HG02938 (cell line): ENCODE data around the gene MAP3K15.
"Not testable (repeated sequence)": the region's sequence is repeated elsewhere in the genome, so short reads cannot be mapped to it uniquely, and the experiment has no call there.

Experiments used
- ATAC-seq: cut with Tn5 transposase; IDR thresholded peaks from one replicate; pipeline ENCODE4 v1.9.1; 2021; ENCODE audit warnings: mild to moderate bottlenecking, moderate library complexity; ENCODE audit not compliant: unreplicated experiment

MAP3K15 gene

DNA sequence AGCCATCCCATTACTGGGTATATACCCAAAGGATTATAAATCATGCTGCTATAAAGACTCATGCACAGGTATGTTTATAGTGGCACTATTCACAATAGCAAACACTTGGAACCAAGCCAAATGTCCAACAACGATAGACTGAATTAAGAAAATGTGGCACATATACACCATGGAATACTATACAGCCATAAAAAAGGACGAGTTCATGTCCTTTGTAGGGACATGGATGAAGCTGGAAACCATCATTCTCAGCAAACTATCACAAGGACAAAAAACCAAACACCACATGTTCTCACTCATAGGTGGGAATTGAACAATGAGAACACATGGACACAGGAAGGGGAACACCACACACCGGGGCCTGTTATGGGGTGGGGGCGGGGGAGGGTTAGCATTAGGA, 92.6 kb downstream of the MAP3K15 start:
- ATAC-seq, result not testable (repeated sequence)

DNA sequence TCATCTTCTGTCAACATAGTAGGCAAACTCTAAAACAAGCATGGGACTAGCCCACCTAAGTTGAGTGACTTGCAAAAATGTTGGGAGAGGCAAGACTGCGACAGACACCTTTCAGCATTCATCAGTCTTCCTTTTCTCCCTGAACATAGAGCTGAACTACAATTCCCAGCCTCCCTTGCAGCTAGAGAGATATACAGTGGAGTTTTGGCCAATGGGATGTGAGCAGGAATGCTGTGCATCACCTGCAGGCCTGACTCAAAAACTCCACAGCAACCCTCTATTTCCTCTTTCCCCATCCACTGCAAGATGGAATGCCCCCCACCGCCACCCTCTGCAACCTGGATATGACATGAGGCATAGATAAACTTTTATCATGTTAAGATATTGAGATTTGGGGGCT, 105.0 kb downstream of the MAP3K15 start:
- no peak for ATAC-seq

- ATAC-seq, result no peak
These were observed 111.6 kb downstream of the MAP3K15 start for GRCh38 chrX:19403696-19404095.

DNA sequence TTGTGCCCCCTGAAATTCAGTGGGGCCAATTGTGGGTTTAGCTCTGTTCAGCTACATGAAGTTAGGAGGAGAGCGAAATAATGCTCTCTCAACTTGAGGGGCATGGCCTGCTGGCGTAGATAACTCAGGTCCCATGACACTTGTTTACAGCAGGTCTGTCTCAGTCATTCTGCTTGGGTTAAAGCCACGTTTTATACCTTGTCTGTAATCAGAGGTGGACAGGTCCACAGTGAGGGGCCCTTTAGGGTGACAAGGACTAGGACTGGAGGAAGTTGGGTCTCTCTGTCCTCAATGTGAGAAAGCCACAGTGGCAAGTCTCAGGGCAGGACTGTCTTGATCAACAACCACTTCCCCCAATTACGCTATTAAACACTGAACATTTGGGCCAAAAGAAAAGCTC, 122.6 kb downstream of the MAP3K15 start:
- no peak for ATAC-seq

DNA sequence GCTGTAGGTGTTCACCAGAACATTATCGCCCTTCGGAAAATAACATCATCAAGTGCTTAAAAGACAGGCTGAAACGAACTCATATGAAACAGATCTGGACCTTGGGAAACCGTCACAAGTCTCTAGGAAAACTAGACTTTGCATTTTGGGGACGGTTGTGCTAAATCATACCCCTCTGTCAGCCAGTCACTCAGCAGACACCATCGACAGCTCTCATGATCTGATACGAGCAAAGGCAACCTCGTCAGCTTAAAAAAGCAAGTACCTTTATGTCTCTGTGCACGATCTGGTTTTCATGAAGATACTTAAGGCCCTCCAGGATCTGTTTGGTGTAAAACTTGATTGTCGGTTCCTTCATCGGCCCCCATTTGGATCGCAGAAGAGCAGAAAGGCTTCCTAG, 123.2 kb downstream of the MAP3K15 start:
- ATAC-seq, result no peak

GRCh38 chrX:19389227-19389845, 126.0 kb downstream of the MAP3K15 start:
- ATAC-seq, result no peak

DNA sequence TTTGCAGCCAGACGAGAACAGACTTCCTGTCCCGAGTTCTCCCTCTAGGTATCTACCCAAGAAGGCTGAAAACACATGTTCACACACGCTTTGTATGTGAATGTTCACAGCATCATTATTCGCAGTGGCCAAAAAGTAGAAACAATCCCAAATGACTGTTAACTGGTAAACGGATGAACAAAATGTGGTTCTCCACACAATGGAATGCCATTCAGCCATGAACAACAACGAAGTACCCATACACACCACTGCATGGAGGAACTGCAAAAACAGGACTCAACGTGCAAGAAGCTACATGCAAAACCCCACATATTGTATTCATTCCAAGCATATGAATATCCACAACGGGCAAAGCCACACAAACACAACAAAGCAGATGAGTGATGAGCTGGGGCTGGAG, 126.6 kb downstream of the MAP3K15 start:
- no peak for ATAC-seq

- ATAC-seq, result no peak
These were observed 127.1 kb downstream of the MAP3K15 start for GRCh38 chrX:19388064-19388679.

DNA sequence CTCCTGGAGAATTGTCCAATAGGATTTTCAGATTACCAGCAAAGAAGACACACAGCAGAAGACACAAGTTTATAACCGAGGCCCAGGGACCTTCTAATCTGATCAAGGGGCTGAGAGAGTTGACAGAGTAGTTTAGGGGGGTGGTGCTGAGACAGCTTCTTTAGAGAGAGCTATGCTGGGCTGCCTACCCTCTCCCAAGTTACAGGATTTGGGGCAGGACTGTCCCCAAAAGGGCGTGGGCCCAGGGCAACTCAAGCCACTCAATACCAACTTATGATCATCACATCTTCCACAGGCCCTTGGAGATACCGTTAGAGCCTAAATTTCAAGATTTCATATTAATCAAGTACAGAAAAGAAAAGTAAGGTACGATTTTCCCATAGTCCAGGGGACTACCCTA, 128.6 kb downstream of the MAP3K15 start:
- no peak for ATAC-seq

DNA sequence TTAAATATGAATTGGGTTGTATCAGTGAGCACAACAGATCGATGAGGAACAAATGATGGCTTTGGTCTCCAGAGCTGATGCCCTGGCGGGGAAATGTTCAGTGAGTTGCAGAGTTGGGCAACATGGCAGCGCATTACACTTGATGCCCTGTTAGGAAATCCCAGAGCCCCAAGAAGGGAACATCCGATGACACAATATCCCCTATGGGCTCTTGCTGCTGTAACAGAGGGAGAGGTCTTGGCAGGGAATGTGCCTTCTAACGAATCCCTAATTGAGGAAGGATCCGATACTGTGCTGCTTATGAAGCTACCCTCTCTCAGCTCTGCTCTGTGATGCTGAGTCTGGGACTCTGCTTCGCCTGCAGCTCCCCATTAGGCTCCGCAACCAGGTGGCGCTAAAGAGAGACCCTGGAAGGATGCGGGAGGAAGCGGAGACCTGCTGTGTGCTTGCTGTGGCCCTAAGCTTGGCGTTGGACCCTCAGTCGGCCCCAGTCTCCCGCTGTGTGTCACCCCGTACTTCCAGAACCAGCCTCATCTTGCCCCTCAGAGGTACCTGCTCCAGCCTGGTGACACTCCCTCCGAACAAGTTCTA, 132.7 kb downstream of the MAP3K15 start:
- no peak for ATAC-seq

- no peak for ATAC-seq
These were observed 134.0 kb downstream of the MAP3K15 start for GRCh38 chrX:19381326-19381725.

DNA sequence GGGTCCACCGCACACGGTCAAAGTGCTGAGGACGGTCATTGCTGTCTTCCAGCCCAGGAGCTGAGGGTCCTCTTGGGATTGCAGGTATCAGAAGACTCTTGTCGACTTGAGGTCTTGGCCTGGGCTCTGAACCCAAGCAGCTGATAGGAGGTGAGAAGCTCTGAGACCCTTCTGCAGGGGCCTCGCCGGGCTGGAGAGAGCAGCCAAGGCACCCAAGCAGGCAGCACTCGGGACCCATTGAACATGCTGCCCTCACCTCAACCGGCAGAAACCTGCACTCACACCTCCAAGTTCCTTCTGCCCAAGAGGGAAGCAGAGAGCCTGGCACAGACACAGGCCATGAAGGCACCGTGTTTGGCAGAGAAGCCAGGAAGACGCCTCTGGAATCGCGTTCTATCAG, 137.5 kb downstream of the MAP3K15 start:
- ATAC-seq, result no peak

- no peak for ATAC-seq
These were observed 139.8 kb downstream of the MAP3K15 start for GRCh38 chrX:19375546-19375945.

DNA sequence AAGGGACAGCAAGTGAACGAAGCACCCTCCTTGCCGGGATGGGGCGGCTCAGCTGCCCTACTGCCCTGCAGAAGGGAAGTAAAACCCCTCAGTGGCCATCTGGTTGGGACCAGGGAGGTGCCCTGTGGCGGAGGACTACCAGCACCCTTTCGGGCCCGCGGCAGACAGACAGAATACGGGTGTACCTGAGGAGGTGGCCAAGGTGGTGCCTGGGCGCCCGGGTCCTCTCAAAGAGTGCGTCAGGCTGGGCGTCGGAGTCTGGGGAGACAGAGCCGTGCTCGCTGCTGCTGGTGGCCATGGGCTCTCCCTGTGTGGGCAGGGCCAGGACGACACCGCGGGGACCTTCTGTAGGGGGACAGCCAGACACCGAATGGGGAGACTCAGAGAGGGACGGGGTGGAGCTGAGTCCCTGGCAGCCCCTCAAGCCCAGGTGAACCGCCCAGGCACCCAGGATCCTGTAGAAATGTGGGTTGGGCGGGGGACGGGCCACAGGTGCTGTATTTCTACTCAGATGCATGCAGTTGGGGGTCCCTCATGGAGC, 141.9 kb downstream of the MAP3K15 start:
- ATAC-seq, result no peak

- peak; percentile 31 for ATAC-seq
These were observed 142.6 kb downstream of the MAP3K15 start for GRCh38 chrX:19372547-19373331.

- ATAC-seq, result peak; percentile 75
These were observed 143.2 kb downstream of the MAP3K15 start for GRCh38 chrX:19372170-19372546.

- no peak for ATAC-seq
These were observed 145.2 kb downstream of the MAP3K15 start for GRCh38 chrX:19370061-19370460.

GRCh38 chrX:19368576-19368975, 146.7 kb downstream of the MAP3K15 start:
- no peak for ATAC-seq

DNA sequence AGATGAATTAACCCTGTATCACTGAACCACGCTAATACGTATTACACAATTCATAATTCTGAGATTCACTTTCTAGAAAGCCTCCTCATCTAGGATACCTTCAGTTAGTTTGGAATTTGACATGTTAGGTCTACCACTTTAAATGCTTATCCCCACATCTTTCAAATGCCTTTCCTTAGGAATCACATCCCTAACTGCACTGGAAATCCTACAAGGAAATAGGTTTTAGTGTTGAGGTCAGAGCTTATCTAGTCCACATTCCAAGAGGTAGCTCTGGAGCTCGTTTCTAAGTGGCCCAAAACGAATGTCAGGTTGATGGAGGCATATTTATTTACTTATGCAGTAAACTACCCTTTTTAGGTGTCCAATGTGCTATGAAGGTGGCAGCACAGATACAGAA, 153.6 kb downstream of the MAP3K15 start:
- no peak for ATAC-seq

- ATAC-seq, result no peak
These were observed 154.4 kb downstream of the MAP3K15 start for GRCh38 chrX:19360903-19361302.

DNA sequence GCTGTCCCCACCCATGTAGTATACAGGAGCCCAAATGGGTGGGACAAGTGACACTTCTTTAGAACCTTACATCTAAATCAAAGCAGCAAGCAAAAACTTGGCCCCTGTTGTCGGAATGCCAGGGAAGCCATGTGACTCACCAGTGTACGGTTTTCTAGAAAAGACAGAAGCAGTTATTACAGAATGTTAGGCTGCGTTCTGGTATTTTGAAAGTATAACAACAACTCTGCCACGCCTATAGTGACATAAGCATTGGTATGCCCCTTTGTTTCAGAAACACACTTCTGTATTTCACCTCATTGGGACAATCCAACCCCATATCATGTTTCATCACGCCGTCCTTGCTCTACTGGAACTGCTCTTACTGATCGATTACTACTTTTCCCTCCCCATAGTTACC, 156.8 kb downstream of the MAP3K15 start:
- ATAC-seq, result no peak

- no peak for ATAC-seq
These were observed 160.7 kb downstream of the MAP3K15 start for GRCh38 chrX:19354625-19355024.
